ENCODE data around the gene SLC39A8. TPM values are rescaled to one million over a fixed set of nuclear protein-coding genes. Genes with fewer than 3 reads are reported as not detected.

Gene SLC39A8
- total RNA-seq, 1 experiment from 2014 or later, result 35.9 TPM

- TF ChIP-seq TEAD1 (CRISPR knock-in tag; IDR thresholded peaks at IDR 0.05) (peak; percentile 31; the same call in 1 of the 2 replicates), ZNF423 (CRISPR knock-in tag; IDR thresholded peaks at IDR 0.05) (no peak), CTCF (IDR thresholded peaks at IDR 0.05) (peak; percentile 59)
- TF ChIP-seq, protein P1, sequence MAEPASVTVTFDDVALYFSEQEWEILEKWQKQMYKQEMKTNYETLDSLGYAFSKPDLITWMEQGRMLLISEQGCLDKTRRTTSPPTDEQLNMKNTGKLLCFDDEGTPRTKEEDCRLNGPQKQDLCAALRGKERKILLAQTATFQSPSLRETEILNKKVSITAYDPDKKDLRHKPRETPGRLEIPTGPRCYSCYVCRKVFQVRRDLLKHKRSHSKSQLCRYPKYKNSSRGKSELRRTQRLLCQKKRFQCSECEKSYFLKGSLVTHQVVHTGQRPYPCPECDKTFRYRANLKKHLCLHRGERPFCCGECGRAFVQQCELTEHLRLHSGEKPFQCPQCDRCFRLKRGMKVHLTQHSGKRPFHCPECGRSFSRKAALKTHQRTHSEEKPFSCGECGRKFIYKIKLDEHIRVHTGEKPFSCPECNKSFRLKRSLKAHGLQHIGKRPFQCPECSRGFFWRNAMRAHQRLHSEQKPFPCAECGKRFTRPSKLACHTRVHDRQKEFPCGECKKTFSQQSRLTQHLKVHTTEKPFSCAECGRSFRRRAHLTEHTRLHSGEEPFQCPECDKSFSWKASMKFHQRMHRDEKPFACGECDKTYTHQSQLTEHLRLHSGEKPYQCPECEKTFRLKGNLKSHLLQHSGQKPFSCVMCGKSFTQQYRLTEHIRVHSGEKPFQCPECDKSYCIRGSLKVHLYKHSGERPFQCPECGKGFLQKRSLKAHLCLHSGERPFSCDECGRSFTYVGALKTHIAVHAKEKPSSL (CRISPR knock-in tag; conservative IDR thresholded peaks at IDR 0.05), result no peak
- Mint-ChIP-seq H3K36me3 (peaks cover 14% of the 10 kb centered on the region), H3K4me3 (no peak overlapping the region), H3K9me3 (peaks cover 7% of the 10 kb centered on the region), H3K27me3 (ENCODE audit: low read depth) (no peaks in the 10 kb centered on the region), H3K4me1 (peaks cover 34% of the 10 kb centered on the region), H3K27ac (peak overlapping the region; percentile 69; the same call in 1 of the 2 replicates)
- ATAC-seq, result peak; percentile 100
- peak; percentile 53 for DNase-seq (ENCODE audit: low spot score)
- CTCF ChIA-PET, result interaction anchor here (0.6 to 1.5 kb wide), 11 partner anchors 9 to 1108 kb away, joined by 3 to 10 read pairs (median 4); partner anchors contain the start of gene SLC39A8
- POLR2A ChIA-PET, result interaction anchor here (0.6 kb wide), 1 partner anchor 196 kb away, joined by 7 read pairs; no protein-coding TSS in a partner anchor
Observed at GRCh38 chr4:102299354-102300107, 45.8 kb downstream of the SLC39A8 start.

GRCh38 chr4:102298716-102299115 lies 46.6 kb downstream of the SLC39A8 start:
- H3K27ac Mint-ChIP-seq, result 0 out of 2 replicates have a peak overlapping the region, but pooled peaks have one; percentile 3

DNA sequence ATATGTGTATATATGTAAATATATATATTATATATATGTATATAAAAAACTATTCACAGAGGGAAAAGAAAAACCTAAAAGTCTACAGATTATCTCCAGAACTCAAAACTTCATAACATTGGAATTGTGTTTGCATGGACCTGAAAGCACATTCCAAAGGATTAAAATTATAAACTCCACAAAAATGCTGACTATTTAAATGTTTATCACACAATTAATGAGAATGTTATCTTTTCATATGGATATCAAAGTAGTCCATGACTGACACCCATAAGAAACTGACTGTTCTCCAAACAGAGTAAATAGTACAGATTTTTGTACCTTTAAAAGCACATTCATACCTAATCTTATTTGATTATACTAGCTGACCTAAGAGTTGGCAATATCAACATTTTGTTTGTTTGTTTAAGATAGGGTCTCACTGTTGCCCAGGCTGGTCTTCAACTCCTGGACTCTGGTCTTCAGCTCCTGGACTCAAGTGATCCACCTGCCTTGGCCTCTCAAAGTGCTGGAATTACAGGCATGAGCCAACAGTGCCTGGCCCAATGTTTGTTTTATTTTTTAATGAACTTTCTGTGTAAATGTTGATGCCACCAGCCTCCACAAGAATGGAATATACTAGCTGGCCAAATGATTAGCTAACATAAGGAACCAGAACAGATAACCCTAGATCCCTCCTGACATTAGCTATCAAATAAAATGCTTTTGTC lies 50.0 kb downstream of the SLC39A8 start:
- Mint-ChIP-seq H3K9me3 (peaks cover 11% of the 10 kb centered on the region), H3K4me1 (peaks cover 32% of the 10 kb centered on the region), H3K4me3 (no peak overlapping the region), H3K36me3 (peaks cover 20% of the 10 kb centered on the region), H3K27ac (no peak overlapping the region), H3K27me3 (ENCODE audit: low read depth) (no peaks in the 10 kb centered on the region)
- ChIA-PET CTCF (no interaction called here), POLR2A (no interaction called here)
- DNase-seq (ENCODE audit: low spot score), result no peak
- ATAC-seq, result no peak
- TF ChIP-seq TEAD4 (CRISPR knock-in tag; IDR thresholded peaks at IDR 0.05) (no peak), SMAD4 (CRISPR knock-in tag; IDR thresholded peaks at IDR 0.05) (no peak), NFYB (CRISPR knock-in tag; conservative IDR thresholded peaks at IDR 0.05; ENCODE audit: low read depth) (no peak), ZNF396 (CRISPR knock-in tag; IDR thresholded peaks at IDR 0.05; ENCODE audit: borderline replicate concordance) (no peak), AR (CRISPR knock-in tag; IDR thresholded peaks at IDR 0.05) (no peak)

More at GRCh38 chr4:102298716-102299115, 46.6 kb downstream of the SLC39A8 start:
- ChIA-PET CTCF (no interaction called here), POLR2A (no interaction called here)
- H3K36me3 Mint-ChIP-seq, result peaks cover 11% of the 10 kb centered on the region
- no peaks in the 10 kb centered on the region for H3K27me3 Mint-ChIP-seq (ENCODE audit: low read depth)
- H3K4me1 Mint-ChIP-seq, result peaks cover 36% of the 10 kb centered on the region
- TF ChIP-seq ZBTB21 (CRISPR knock-in tag; IDR thresholded peaks at IDR 0.05; ENCODE audit: borderline replicate concordance) (no peak), ESRRA (CRISPR knock-in tag; IDR thresholded peaks at IDR 0.05; ENCODE audit: borderline replicate concordance) (no peak), RORB (CRISPR knock-in tag; IDR thresholded peaks at IDR 0.05) (no peak), GABPB1 (CRISPR knock-in tag; IDR thresholded peaks at IDR 0.05) (no peak)
- no peak for DNase-seq (ENCODE audit: low spot score)
- H3K9me3 Mint-ChIP-seq, result peaks cover 8% of the 10 kb centered on the region
- H3K4me3 Mint-ChIP-seq, result no peak overlapping the region
- no peak for ATAC-seq
